Endothelial cell (in vitro differentiated cells): Measurements from ENCODE around the gene TBC1D7. TPM values are rescaled to one million over a fixed set of nuclear protein-coding genes. Genes with fewer than 3 reads are reported as not detected.

Experiments
- DNase-seq: peaks from one replicate; pipeline ENCODE4 v3.0.0; 2021; ENCODE audit warnings: low spot score
- H3K27ac Mint-ChIP-seq: one replicate; pipeline ENCODE4 v1.8.0; 2021; ENCODE audit warnings: mixed read lengths, inconsistent platforms; ENCODE audit not compliant: unreplicated experiment
- H3K27me3 Mint-ChIP-seq: one replicate; pipeline ENCODE4 v1.8.0; 2021; ENCODE audit warnings: mild to moderate bottlenecking, moderate library complexity, mixed read lengths, inconsistent platforms; ENCODE audit not compliant: unreplicated experiment
- H3K36me3 Mint-ChIP-seq: one replicate; pipeline ENCODE4 v1.8.0; 2021; ENCODE audit warnings: mild to moderate bottlenecking, low read depth, mixed read lengths, inconsistent platforms; ENCODE audit not compliant: unreplicated experiment
- H3K4me1 Mint-ChIP-seq: one replicate; pipeline ENCODE4 v1.8.0; 2021; ENCODE audit warnings: mild to moderate bottlenecking, mixed read lengths, inconsistent platforms; ENCODE audit not compliant: unreplicated experiment
- H3K4me3 Mint-ChIP-seq: one replicate; pipeline ENCODE4 v1.8.0; 2021; ENCODE audit warnings: mild to moderate bottlenecking, mixed read lengths, inconsistent platforms; ENCODE audit not compliant: unreplicated experiment
- H3K9me3 Mint-ChIP-seq: one replicate; pipeline ENCODE4 v1.8.0; 2021; ENCODE audit warnings: mixed read lengths, inconsistent platforms; ENCODE audit not compliant: unreplicated experiment
- total RNA-seq: library from RNA; stranded (reverse); fragmentation: NEBNext Ultra II Directional; extraction: Animal tissue kit (Norgen Biotek cat#: 25700); gene quantifications from one replicate; pipeline ENCODE4 v1.2.1, GENCODE V29; 2021; ENCODE audit not compliant: unreplicated experiment
- TF ChIP-seq, protein P1 (sequence below): fragments of 200-600 bp; sonication (generic); IDR thresholded peaks from one replicate; pipeline ENCODE4 v1.5.0; 2021; ENCODE audit warnings: antibody characterized with exemption; ENCODE audit not compliant: unreplicated experiment

The TBC1D7 gene
- total RNA-seq, 1 donor from 2014 or later: 40.4 TPM

DNA sequence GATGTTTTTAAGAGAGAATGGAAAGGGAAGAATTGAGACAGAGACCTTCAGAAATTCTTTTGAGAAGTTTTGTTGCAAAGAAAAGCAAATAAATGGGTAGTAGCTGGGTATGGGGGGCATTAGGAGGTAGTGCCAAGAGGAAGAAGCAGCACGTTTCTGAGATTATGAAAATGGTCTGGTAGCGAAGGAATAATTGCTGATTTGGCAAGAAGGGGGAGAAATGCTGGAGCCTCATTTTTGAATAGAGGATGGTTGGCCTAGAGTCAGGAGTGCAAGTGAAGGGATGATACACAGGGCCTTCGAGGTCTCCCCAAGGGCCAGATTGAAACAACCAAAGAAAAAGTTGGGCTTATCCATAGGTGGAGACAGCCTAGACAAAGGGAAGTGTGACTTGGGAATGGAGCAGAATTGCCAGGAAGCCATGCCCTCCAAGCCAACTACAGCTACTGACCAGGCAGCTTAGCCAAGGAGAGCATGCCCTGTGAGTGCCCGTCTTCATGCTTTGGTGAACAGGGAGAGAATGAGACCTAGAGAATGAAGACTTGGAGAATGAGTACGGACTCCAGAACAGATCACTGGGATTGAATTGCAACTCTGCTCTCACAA, 14.2 kb upstream of the TBC1D7 start:
- no peaks in the 10 kb centered on the region for H3K9me3 Mint-ChIP-seq
- TF ChIP-seq, protein P1, sequence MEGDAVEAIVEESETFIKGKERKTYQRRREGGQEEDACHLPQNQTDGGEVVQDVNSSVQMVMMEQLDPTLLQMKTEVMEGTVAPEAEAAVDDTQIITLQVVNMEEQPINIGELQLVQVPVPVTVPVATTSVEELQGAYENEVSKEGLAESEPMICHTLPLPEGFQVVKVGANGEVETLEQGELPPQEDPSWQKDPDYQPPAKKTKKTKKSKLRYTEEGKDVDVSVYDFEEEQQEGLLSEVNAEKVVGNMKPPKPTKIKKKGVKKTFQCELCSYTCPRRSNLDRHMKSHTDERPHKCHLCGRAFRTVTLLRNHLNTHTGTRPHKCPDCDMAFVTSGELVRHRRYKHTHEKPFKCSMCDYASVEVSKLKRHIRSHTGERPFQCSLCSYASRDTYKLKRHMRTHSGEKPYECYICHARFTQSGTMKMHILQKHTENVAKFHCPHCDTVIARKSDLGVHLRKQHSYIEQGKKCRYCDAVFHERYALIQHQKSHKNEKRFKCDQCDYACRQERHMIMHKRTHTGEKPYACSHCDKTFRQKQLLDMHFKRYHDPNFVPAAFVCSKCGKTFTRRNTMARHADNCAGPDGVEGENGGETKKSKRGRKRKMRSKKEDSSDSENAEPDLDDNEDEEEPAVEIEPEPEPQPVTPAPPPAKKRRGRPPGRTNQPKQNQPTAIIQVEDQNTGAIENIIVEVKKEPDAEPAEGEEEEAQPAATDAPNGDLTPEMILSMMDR: no peak
- H3K36me3 Mint-ChIP-seq: peaks cover 8% of the 10 kb centered on the region
- H3K4me3 Mint-ChIP-seq: no peak overlapping the region
- no peak for DNase-seq
- H3K27ac Mint-ChIP-seq: no peak overlapping the region
- H3K27me3 Mint-ChIP-seq: peaks cover 3% of the 10 kb centered on the region
- H3K4me1 Mint-ChIP-seq: peaks cover 5% of the 10 kb centered on the region

DNA sequence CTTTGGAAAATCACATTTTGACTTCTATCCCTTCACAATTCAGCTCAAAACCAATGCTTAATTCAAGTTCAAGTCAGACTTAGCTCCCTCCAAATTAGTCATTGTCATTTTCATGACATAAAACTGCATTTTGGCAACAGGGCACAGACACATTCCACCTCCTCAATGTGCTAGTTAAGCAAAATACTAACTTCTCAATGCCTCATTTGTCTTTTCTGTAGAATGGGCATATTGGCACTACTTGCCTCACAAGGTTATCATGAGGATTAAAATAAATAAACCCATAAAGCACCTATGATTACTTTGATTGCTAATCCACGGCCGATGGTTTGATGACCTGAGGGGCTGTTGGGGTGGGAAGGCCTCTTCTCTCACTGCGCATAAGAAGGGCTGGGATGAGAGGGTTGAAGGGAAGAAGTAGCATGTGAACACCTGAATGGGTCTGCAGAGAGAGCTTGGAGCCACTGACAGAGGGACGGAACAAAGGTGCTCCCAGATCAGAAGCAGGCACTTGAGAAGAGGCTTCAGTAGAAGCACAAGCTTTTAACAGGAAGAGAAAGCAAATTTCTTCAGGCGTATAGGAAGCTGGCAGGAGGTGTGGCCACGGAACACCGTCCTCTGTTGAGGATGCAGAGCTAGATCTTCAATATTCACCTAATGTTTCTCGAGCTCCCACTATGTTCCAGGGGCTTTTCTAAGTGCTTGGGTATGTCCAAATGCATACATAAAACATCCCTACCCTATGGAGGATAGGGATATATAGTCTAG, 11.7 kb upstream of the TBC1D7 start:
- Mint-ChIP-seq H3K4me3 (no peak overlapping the region), H3K4me1 (peaks cover 12% of the 10 kb centered on the region), H3K27ac (no peak overlapping the region), H3K36me3 (peaks cover 8% of the 10 kb centered on the region), H3K27me3 (no peaks in the 10 kb centered on the region), H3K9me3 (no peaks in the 10 kb centered on the region)
- TF ChIP-seq, protein P1: no peak
- no peak for DNase-seq

DNA sequence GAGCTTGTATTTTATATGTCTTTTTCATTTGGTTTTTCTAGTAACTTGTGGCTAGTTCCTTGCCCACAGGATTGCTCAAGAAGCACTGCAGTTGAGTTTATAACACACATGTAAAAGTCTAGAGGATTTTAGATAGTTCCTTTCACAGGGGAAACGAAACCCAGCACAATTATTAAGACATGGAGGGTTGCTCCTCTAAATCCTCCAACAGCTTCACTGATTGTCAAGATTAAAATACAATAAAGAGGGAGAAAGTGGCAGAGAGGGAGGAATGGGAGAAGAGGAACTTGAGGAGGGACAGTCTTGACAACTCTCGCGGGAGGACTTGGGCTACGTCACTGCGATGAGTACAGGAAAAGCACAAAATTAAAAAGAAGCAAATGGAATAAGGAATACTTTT, 9.7 kb upstream of the TBC1D7 start:
- H3K27me3 Mint-ChIP-seq: no peaks in the 10 kb centered on the region
- TF ChIP-seq, protein P1: no peak
- no peak overlapping the region for H3K27ac Mint-ChIP-seq
- no peak overlapping the region for H3K4me3 Mint-ChIP-seq
- H3K36me3 Mint-ChIP-seq: peaks cover 8% of the 10 kb centered on the region
- H3K9me3 Mint-ChIP-seq: no peaks in the 10 kb centered on the region
- DNase-seq: no peak
- peaks cover 18% of the 10 kb centered on the region for H3K4me1 Mint-ChIP-seq

DNA sequence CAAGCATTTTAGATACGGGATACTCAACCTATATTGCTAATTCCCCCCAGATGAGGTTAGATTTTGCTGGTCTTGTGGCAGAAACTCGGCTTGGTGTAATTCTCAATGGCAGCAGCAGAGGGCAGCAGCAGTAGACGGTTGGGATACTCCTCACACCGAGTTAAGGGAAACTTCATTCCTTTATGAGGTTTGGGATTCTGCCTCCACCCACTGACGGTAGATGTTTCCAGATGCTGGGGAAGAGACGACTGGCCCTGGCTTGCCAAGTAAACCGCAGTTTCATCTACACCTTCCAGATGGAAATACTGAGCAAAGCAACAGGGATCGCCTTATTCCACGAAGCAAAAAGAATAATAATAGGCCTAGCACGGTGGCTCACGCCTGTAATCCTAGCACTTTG, 8.2 kb upstream of the TBC1D7 start:
- Mint-ChIP-seq H3K27me3 (no peaks in the 10 kb centered on the region), H3K9me3 (no peaks in the 10 kb centered on the region), H3K4me1 (peaks cover 18% of the 10 kb centered on the region), H3K27ac (no peak overlapping the region), H3K36me3 (peaks cover 4% of the 10 kb centered on the region), H3K4me3 (no peak overlapping the region)
- DNase-seq: peak; percentile 91
- TF ChIP-seq, protein P1: peak; percentile 98

DNA sequence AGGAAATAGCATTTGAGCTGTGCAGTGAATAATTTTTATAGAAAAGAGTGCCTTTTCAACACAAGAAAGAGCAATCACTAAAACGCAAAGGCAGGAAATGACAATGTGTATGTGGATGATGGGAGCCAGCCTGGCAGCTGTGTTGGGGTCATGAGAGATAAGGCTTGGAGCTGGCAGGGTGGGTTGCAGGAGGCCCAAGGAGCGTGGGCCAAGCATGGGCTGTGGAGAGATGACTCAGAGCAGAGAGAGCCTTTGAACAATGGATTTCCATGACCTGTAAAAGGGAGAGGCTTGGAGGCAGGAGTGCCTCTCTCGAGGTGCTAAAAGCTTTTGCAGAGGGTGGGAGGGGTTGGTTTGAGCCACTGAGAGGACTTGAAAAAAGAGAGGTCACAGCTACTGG, 6.6 kb upstream of the TBC1D7 start:
- H3K4me1 Mint-ChIP-seq: peaks cover 15% of the 10 kb centered on the region
- no peaks in the 10 kb centered on the region for H3K27me3 Mint-ChIP-seq
- H3K36me3 Mint-ChIP-seq: no peaks in the 10 kb centered on the region
- TF ChIP-seq, protein P1: no peak
- no peak overlapping the region for H3K4me3 Mint-ChIP-seq
- DNase-seq: no peak
- H3K9me3 Mint-ChIP-seq: no peaks in the 10 kb centered on the region
- H3K27ac Mint-ChIP-seq: peak overlapping the region; percentile 72
